ACC112 (cell line): ENCODE data around the gene GFOD1.

Source experiments
- H2AFZ ChIP-seq: fragments of 200-600 bp; sonication (generic); one replicate; pipeline ENCODE4 v1.6.0; 2017; ENCODE audit warnings: antibody characterized with exemption, low read length; ENCODE audit not compliant: unreplicated experiment
- H3K27ac ChIP-seq: fragments of 200-600 bp; sonication (generic); 2 replicates; pipeline ENCODE4 v1.5.1; 2014; ENCODE audit warnings: low read depth, mild to moderate bottlenecking, antibody characterized with exemption, low read length, moderate library complexity
- H3K27me3 ChIP-seq: fragments of 200-600 bp; sonication (generic); 2 replicates; pipeline ENCODE4 v1.6.1; 2014; ENCODE audit warnings: mild to moderate bottlenecking, antibody characterized with exemption, low read length, moderate library complexity, mixed read lengths; ENCODE audit not compliant: insufficient read depth
- H3K36me3 ChIP-seq: fragments of 200-600 bp; sonication (generic); 2 replicates; pipeline ENCODE4 v1.6.1; 2016; ENCODE audit warnings: mild to moderate bottlenecking, antibody characterized with exemption, low read length, moderate library complexity, mixed read lengths; ENCODE audit not compliant: insufficient read depth
- H3K4me1 ChIP-seq: fragments of 200-600 bp; sonication (generic); one replicate; pipeline ENCODE4 v1.6.1; 2016; ENCODE audit warnings: low read length, mixed read lengths; ENCODE audit not compliant: insufficient read depth, unreplicated experiment, control insufficient read depth
- H3K4me3 ChIP-seq: fragments of 200-600 bp; sonication (generic); 2 replicates; pipeline ENCODE4 v1.5.1; 2014; ENCODE audit warnings: mild to moderate bottlenecking, low read depth, low read length
- H3K79me2 ChIP-seq: fragments of 200-600 bp; sonication (generic); one replicate; pipeline ENCODE4 v1.6.0; 2016; ENCODE audit warnings: low read length; ENCODE audit not compliant: control insufficient read depth, unreplicated experiment, insufficient read depth

GFOD1 gene

GRCh38 chr6:13487122-13488014 is at the start of gene GFOD1:
Gene GFOD1 (minus strand): TSS chr6:13487600. CDS start chr6:13486890, 710 bp downstream.
- peak within 1 kb of the TSS; percentile 97 for H3K4me3 ChIP-seq
- peaks cover 13% of the 10 kb centered on the region for H3K79me2 ChIP-seq
- no peaks in the 10 kb centered on the region for H3K36me3 ChIP-seq
- H3K27me3 ChIP-seq: no peaks in the 10 kb centered on the region
- H2AFZ ChIP-seq: peak within 1 kb of the TSS; percentile 100
- H3K27ac ChIP-seq: peak within 1 kb of the TSS; percentile 53; the same call in 1 of the 2 replicates
- peaks cover 20% of the 10 kb centered on the region for H3K4me1 ChIP-seq

DNA sequence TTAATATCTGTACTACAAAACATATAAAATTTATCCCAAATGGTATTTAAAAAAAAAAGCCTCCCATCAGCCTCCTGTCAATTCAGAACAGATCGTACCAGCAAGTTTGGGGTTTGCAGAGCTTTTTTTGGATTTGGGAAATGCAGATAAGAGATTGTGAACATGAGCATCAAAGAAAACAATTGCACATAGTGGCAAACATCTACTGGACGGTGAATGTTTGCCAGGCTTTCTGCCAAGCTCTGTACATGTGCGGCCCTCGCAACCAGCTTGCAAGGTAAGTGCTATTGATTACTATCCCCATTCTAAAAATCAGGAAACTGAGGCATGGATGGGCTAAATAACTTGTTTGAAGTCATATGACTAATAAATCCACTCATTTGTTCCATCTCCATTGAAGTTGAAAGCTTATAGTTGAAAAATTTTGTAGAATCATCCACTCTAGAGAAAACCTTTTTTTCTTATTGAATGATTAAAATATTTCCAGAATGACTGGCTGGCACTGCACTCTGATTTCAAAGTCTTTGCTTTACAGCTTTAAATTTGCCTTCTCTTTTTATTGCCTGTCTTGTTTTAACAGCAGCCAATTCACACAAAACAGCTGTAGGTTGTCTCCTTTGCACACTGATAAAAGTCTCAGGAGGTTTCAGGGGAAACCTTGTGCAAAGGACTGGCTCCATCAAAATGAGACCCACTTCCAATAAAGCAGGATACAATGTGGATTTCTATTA is 49.6 kb upstream of the GFOD1 start:
- Histone ChIP-seq H3K36me3 (no peaks in the 10 kb centered on the region), H3K27ac (no peak overlapping the region), H3K4me3 (no peak overlapping the region), H2AFZ (no peak overlapping the region), H3K4me1 (no peaks in the 10 kb centered on the region), H3K79me2 (no peaks in the 10 kb centered on the region), H3K27me3 (no peaks in the 10 kb centered on the region)

DNA sequence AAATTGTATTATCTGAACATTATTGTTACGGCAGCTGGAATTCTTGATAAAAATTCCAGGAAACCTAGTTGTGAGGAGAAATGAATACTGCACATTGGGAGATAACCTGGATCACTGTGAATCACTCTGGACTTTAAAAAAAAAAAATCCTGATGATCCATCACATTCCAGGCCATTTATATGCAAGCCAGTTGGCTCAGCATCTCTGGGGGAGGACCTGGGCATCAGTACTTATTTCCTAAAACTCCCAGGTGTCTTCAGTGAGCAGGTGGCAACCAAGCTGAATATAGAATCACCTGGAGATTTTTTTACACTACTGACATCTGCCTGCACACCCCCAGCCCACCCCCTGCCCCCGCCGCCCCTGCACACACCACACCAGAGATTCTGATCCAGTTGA is 47.9 kb upstream of the GFOD1 start:
- Histone ChIP-seq H3K36me3 (no peaks in the 10 kb centered on the region), H3K4me1 (no peaks in the 10 kb centered on the region), H3K27me3 (no peaks in the 10 kb centered on the region), H2AFZ (no peak overlapping the region), H3K79me2 (no peaks in the 10 kb centered on the region), H3K27ac (no peak overlapping the region), H3K4me3 (no peak overlapping the region)

DNA sequence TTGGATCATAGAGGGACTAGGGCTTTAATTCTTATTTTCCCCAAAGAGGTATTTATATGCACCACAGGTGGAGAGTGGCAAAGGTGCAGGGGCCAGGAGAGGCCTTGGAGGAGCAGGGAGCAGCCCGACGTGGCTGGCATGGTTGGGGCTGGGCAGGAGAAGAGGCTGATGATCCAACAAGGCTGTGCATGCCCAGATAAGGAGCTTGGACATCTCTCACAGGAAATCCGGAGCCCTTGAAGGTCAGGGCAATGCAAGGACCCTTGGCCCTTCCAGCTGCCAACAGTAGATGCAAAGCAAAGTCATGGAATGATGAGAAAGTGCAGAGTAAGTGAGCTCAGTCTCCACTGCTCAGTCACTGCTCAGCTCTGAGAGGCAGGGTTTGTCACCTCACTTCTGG is 47.1 kb upstream of the GFOD1 start:
- Histone ChIP-seq H3K27me3 (no peaks in the 10 kb centered on the region), H3K4me3 (no peak overlapping the region), H3K36me3 (no peaks in the 10 kb centered on the region), H2AFZ (no peak overlapping the region), H3K27ac (no peak overlapping the region), H3K79me2 (no peaks in the 10 kb centered on the region), H3K4me1 (no peaks in the 10 kb centered on the region)

DNA sequence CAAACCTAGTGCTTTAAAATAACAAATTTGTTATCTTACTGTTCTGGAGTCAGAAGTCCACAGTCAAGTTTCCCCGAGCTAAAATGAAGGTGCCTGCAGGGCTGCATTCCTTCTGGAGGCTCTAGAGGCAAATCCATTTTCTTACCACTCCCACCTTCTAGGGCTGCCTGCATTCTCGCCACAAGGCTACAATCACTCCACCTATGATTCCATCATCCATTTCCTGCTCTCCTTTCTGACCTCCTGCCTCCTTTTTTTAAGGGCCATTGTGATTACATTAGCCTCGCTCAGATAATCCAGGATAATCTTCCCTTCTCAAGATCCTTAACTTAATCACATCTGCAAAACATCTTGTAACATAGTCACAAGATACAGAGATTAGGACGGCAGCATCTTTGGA is 44.6 kb upstream of the GFOD1 start:
- H3K79me2 ChIP-seq: no peaks in the 10 kb centered on the region
- H3K4me3 ChIP-seq: no peak overlapping the region
- no peaks in the 10 kb centered on the region for H3K36me3 ChIP-seq
- no peak overlapping the region for H2AFZ ChIP-seq
- peaks cover 7% of the 10 kb centered on the region for H3K4me1 ChIP-seq
- no peaks in the 10 kb centered on the region for H3K27me3 ChIP-seq
- H3K27ac ChIP-seq: no peak overlapping the region

DNA sequence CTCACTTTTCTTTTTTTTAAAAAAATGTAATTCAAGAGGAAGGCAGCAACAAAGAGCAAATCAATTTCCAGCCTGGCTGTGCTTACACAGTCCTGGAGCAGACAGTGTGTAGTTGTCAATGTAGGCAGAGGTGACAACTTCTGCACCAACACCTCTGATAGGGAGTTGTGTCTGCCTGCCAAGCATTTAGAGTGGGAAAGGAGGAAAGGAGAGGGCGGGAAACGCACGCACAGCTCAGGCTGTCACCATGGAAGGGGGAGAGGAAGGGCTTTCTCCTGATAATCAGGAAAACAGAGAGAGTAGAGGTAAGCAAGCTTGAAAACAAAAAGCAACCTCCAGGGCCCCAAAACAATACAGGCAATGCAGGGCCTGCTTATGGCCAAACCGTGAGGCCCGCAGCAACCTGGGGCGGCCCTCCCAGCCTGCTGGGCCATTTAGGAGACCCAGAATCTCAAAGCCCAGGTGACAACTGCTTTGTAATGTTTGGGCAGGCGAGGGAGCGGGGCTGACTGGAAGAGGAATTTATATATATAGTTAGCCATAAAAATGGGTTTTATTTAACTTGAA is 41.5 kb upstream of the GFOD1 start:
- Histone ChIP-seq H3K36me3 (no peaks in the 10 kb centered on the region), H2AFZ (no peak overlapping the region), H3K27me3 (no peaks in the 10 kb centered on the region), H3K4me3 (no peak overlapping the region), H3K27ac (no peak overlapping the region), H3K79me2 (no peaks in the 10 kb centered on the region), H3K4me1 (peaks cover 9% of the 10 kb centered on the region)

- H2AFZ ChIP-seq: no peak overlapping the region
- no peaks in the 10 kb centered on the region for H3K79me2 ChIP-seq
- no peak overlapping the region for H3K4me3 ChIP-seq
- no peaks in the 10 kb centered on the region for H3K27me3 ChIP-seq
- no peaks in the 10 kb centered on the region for H3K36me3 ChIP-seq
- peaks cover 9% of the 10 kb centered on the region for H3K4me1 ChIP-seq
- no peak overlapping the region for H3K27ac ChIP-seq
Measured at GRCh38 chr6:13528232-13528631, 40.8 kb upstream of the GFOD1 start.

- Histone ChIP-seq H3K36me3 (no peaks in the 10 kb centered on the region), H3K27ac (no peak overlapping the region), H3K4me1 (peaks cover 11% of the 10 kb centered on the region), H2AFZ (no peak overlapping the region), H3K79me2 (no peaks in the 10 kb centered on the region), H3K4me3 (no peak overlapping the region), H3K27me3 (no peaks in the 10 kb centered on the region)
Measured at GRCh38 chr6:13527671-13528056, 40.3 kb upstream of the GFOD1 start.

- Histone ChIP-seq H3K79me2 (no peaks in the 10 kb centered on the region), H3K27ac (no peak overlapping the region), H3K27me3 (no peaks in the 10 kb centered on the region), H3K4me1 (peaks cover 15% of the 10 kb centered on the region), H3K4me3 (no peak overlapping the region), H2AFZ (no peak overlapping the region), H3K36me3 (no peaks in the 10 kb centered on the region)
Measured at GRCh38 chr6:13526727-13527670, 39.6 kb upstream of the GFOD1 start.

GRCh38 chr6:13526357-13526726 is 38.9 kb upstream of the GFOD1 start:
- H3K27me3 ChIP-seq: no peaks in the 10 kb centered on the region
- no peaks in the 10 kb centered on the region for H3K36me3 ChIP-seq
- H2AFZ ChIP-seq: no peak overlapping the region
- H3K79me2 ChIP-seq: no peaks in the 10 kb centered on the region
- no peak overlapping the region for H3K4me3 ChIP-seq
- no peak overlapping the region for H3K27ac ChIP-seq
- peaks cover 15% of the 10 kb centered on the region for H3K4me1 ChIP-seq
